HepG2 (cell line): ENCODE measurements around the gene TBC1D24. TPM values are rescaled to one million over a fixed set of nuclear protein-coding genes. Genes with fewer than 3 reads are reported as not detected.

Experiments used
- ATAC-seq: fragments of 200-7000 bp; cut with Tn5 transposase; 3 replicates; pipeline ENCODE4 v1.9.1; 2020; ENCODE audit warnings: mild to moderate bottlenecking, moderate library complexity
- BruUV-seq: library from RNA; stranded (reverse); fragments of 400-500 nt; replicated peaks from 2 replicates; lab custom pipeline; 2021; lab: Mats Ljungman, UMichigan
- CTCF ChIA-PET: fragments of 300-600 bp; formaldehyde crosslinking; extraction: SDS; loops from one replicate; lab custom pipeline; 2021; ENCODE audit warnings: low total read pairs, inconsistent platforms, low intra/inter-chr PET ratio; lab: Yijun Ruan, JAX
- POLR2A ChIA-PET: fragments of 350-600 bp; sonication (Branson Sonifier 250); formaldehyde crosslinking; loops from one replicate; lab custom pipeline; 2020; ENCODE audit warnings: antibody characterized with exemption, inconsistent platforms; lab: Yijun Ruan, JAX
- DNase-seq: peaks from one replicate; pipeline ENCODE4 v3.0.0-alpha.2; 2015; ENCODE audit warnings: low spot score
- FAIRE-seq: peaks from 3 replicates; lab custom pipeline; 2011; peaks lifted over from hg19 to GRCh38; lab: Jason Lieb, UNC
- H2AFZ ChIP-seq: one replicate; pipeline ENCODE4 v1.6.1; 2011; ENCODE audit warnings: low read length, inconsistent platforms
- H3K27ac ChIP-seq: fragments of 300-600 bp; 3 replicates; pipeline ENCODE4 v1.8.0; 2011; ENCODE audit warnings: mixed run types, mild to moderate bottlenecking, mixed read lengths, low read length, inconsistent platforms; ENCODE audit not compliant: insufficient read depth; ENCODE audit errors: extremely low read length
- H3K27me3 ChIP-seq, 2 experiments: fragments of 200-600 bp in 1 of 2; 2 replicates in 1 of 2; 3 replicates in 1 of 2; pipeline versions ENCODE4 v1.6.0 to v1.8.0; 2011; ENCODE audit warnings: low read length in 2 of 2, mild to moderate bottlenecking in 2 of 2, moderate library complexity in 2 of 2, inconsistent platforms in 1 of 2; ENCODE audit not compliant: insufficient read depth in 2 of 2, control insufficient read depth in 1 of 2
- H3K36me3 ChIP-seq, 2 experiments: fragments of 200-600 bp in 1 of 2; replicated peaks in 1 of 2; 2 replicates in 1 of 2; 3 replicates in 1 of 2; pipeline versions ENCODE4 v1.5.1 to v1.8.0; 2011; ENCODE audit warnings: low read length in 2 of 2, inconsistent platforms in 1 of 2; ENCODE audit not compliant: insufficient read depth in 2 of 2, control insufficient read depth in 1 of 2
- H3K4me1 ChIP-seq: 2 replicates; pipeline ENCODE4 v1.5.1; 2012; ENCODE audit warnings: low read length, inconsistent platforms; ENCODE audit not compliant: insufficient read depth
- H3K4me2 ChIP-seq: 2 replicates; pipeline ENCODE4 v1.6.0; 2011; ENCODE audit warnings: low read depth, low read length, inconsistent platforms
- H3K4me3 ChIP-seq, 3 experiments: fragments of 200-600 bp in 1 of 3; sonication (generic), shearing (Covaris generic) in 1 of 3; replicated peaks in 1 of 3; 2 replicates each; pipeline ENCODE4 v1.5.1; 2011 to 2016; ENCODE audit warnings: low read length in 3 of 3, inconsistent platforms in 2 of 3, low read depth in 2 of 3, mild to moderate bottlenecking in 2 of 3, control low read depth in 1 of 3, mixed read lengths in 1 of 3; ENCODE audit not compliant: insufficient read depth in 1 of 3
- H3K79me2 ChIP-seq: one replicate; pipeline ENCODE4 v1.6.1; 2011; ENCODE audit warnings: low read length, inconsistent platforms; ENCODE audit not compliant: insufficient read depth
- H3K9ac ChIP-seq: 2 replicates; pipeline ENCODE4 v1.6.0; 2011; ENCODE audit warnings: mild to moderate bottlenecking, low read depth, low read length, inconsistent platforms; ENCODE audit not compliant: insufficient read depth
- H3K9me3 ChIP-seq: 2 replicates; pipeline ENCODE4 v1.5.1; 2012; ENCODE audit warnings: mild to moderate bottlenecking, low read length
- H4K20me1 ChIP-seq: 2 replicates; pipeline ENCODE4 v1.6.0; 2011; ENCODE audit warnings: inconsistent platforms, mild to moderate bottlenecking, low read length, moderate library complexity; ENCODE audit not compliant: insufficient read depth
- HMG20B ChIP-seq: conservative IDR thresholded peaks from 2 replicates; pipeline ENCODE4 v1.6.1; 2016; ENCODE audit warnings: missing genetic modification reagents, missing compliant biosample characterization
- LCORL ChIP-seq, 2 experiments: fragments of 450-650 bp in 1 of 2; sonication (generic) in 1 of 2; formaldehyde crosslinking in 1 of 2; IDR thresholded peaks; 2 replicates each; pipeline versions ENCODE4 v1.5.0 to v1.6.1; 2017 to 2020; ENCODE audit warnings: antibody characterized with exemption in 1 of 2, missing genetic modification reagents in 1 of 2
- SALL1 ChIP-seq: sonication (generic); formaldehyde crosslinking; IDR thresholded peaks from 2 replicates; pipeline ENCODE4 v1.8.0; 2022; ENCODE audit warnings: mild to moderate bottlenecking, missing genetic modification reagents
- TCF7L2 ChIP-seq: IDR thresholded peaks from 2 replicates; pipeline ENCODE4 v1.6.1; 2011; ENCODE audit warnings: mild to moderate bottlenecking, low read depth, low read length, moderate library complexity
- ZNF230 ChIP-seq: sonication (generic); formaldehyde crosslinking; IDR thresholded peaks from 2 replicates; pipeline ENCODE4 v1.4.0; 2020; ENCODE audit warnings: mild to moderate bottlenecking, missing genetic modification reagents
- ZNF317 ChIP-seq: sonication (generic); formaldehyde crosslinking; IDR thresholded peaks from 2 replicates; pipeline ENCODE4 v1.5.0; 2020; ENCODE audit warnings: mild to moderate bottlenecking, missing genetic modification reagents
- ZNF549 ChIP-seq: sonication (generic); formaldehyde crosslinking; IDR thresholded peaks from 2 replicates; pipeline ENCODE4 v1.5.0; 2020; ENCODE audit warnings: missing genetic modification reagents
- ZSCAN29 ChIP-seq: sonication (generic); formaldehyde crosslinking; conservative IDR thresholded peaks from 2 replicates; pipeline ENCODE4 v1.4.0; 2020; ENCODE audit warnings: mild to moderate bottlenecking, missing genetic modification reagents
- WGBS: methylation state at CpG from one replicate; pipeline ENCODE4 v1.1.6; 2017; ENCODE audit warnings: low lambda C conversion rate; 5-methylcytosine and 5-hydroxymethylcytosine counted together
- in situ Hi-C: cut with HindIII; loops from 2 replicates; pipeline ENCODE4 v1.10.0; 2017; ENCODE audit warnings: low pct_unique_long_range_greater_than_20kb; ENCODE audit not compliant: extremely low pct_ligation_motif_present
- intact Hi-C: fragments of 100-400 bp; cut with micrococcal nuclease; formaldehyde crosslinking; loops from one replicate; pipeline ENCODE4 v1.10.0; 2022; ENCODE audit not compliant: unreplicated experiment
- polyA plus RNA-seq, 8 experiments: library from polyadenylated mRNA; depleted of rRNA in 3 of 8; stranded (reverse) in 7 of 8; unstranded in 1 of 8; fragments of >200 nt; fragmentation: Illumina TruSeq in 4 of 8; extraction: Trizol in 4 of 8; gene quantifications; 2 replicates each; pipeline versions ENCODE4 v1.2.1 to v1.2.3, GENCODE V29; 2011 to 2016; ENCODE audit warnings: low read depth in 4 of 8, missing spikeins in 1 of 8, mixed read lengths in 1 of 8; ENCODE audit not compliant: insufficient read depth in 1 of 8
- total RNA-seq, 5 experiments: library from RNA; depleted of rRNA; stranded (reverse); fragments of >200 nt; fragmentation: Illumina TruSeq; extraction: Trizol; gene quantifications; 2 replicates each; pipeline ENCODE4 v1.2.3, GENCODE V29; 2016; ENCODE audit warnings: low read depth in 1 of 5
- TF ChIP-seq, protein P1 (sequence below): sonication (generic); formaldehyde crosslinking; IDR thresholded peaks from 2 replicates; pipeline ENCODE4 v1.8.1; 2023; ENCODE audit warnings: mild to moderate bottlenecking, missing genetic modification reagents
- TF ChIP-seq, protein P2 (sequence below): sonication (generic); formaldehyde crosslinking; IDR thresholded peaks from 2 replicates; pipeline ENCODE4 v1.4.0; 2020; ENCODE audit warnings: mild to moderate bottlenecking, missing genetic modification reagents

The TBC1D24 gene
- total and polyA plus RNA-seq, 2 of the 13 experiments (the other 11 are each of a cell fraction or from before 2014, with no cell fraction given): 7.7 to 13.7 TPM

- TF ChIP-seq, protein P1, sequence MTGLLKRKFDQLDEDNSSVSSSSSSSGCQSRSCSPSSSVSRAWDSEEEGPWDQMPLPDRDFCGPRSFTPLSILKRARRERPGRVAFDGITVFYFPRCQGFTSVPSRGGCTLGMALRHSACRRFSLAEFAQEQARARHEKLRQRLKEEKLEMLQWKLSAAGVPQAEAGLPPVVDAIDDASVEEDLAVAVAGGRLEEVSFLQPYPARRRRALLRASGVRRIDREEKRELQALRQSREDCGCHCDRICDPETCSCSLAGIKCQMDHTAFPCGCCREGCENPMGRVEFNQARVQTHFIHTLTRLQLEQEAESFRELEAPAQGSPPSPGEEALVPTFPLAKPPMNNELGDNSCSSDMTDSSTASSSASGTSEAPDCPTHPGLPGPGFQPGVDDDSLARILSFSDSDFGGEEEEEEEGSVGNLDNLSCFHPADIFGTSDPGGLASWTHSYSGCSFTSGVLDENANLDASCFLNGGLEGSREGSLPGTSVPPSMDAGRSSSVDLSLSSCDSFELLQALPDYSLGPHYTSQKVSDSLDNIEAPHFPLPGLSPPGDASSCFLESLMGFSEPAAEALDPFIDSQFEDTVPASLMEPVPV (CRISPR knock-in tag): 0 out of 2 replicates have a peak, but pooled peaks have one; percentile 67
- TF ChIP-seq ZNF230: 0 out of 2 replicates have a peak, but pooled peaks have one; percentile 33
Measured at GRCh38 chr16:2460391-2460713, 14.6 kb upstream of the TBC1D24 start (continued).

GRCh38 chr16:2460916-2461315 is 14.0 kb upstream of the TBC1D24 start:
- peak overlapping the region; percentile 72 for H3K9ac ChIP-seq
- H3K79me2 ChIP-seq: no peaks in the 10 kb centered on the region
- H3K4me3 ChIP-seq: peak overlapping the region; percentile 59 to 75 (median 65); a peak in 5 of 6 replicates
- in situ Hi-C loops (no loop called here), intact Hi-C loops (no loop called here)
- H3K36me3 ChIP-seq: peaks cover 8 to 14% of the 10 kb centered on the region in 2 experiments; a peak in 4 of 5 replicates
- no peak overlapping the region for H2AFZ ChIP-seq
- peaks cover 24% of the 10 kb centered on the region for H3K4me1 ChIP-seq
- no peak for DNase-seq
- no peaks in the 10 kb centered on the region for H4K20me1 ChIP-seq
- ChIA-PET POLR2A (interaction anchor here (1.2 to 1.5 kb wide), 2 partner anchors 8 to 12 kb away, joined by 3 to 6 read pairs; no protein-coding TSS in a partner anchor), CTCF (no interaction called here)
- FAIRE-seq: no peak
- 93% methylated on average over 8 of the region's 13 CpGs for WGBS
- no peaks in the 10 kb centered on the region for H3K9me3 ChIP-seq
- H3K4me2 ChIP-seq: peak overlapping the region; percentile 98
- BruUV-seq: TSS peak; percentile 43
- ATAC-seq: no peak
- peak overlapping the region; percentile 78 for H3K27ac ChIP-seq
- H3K27me3 ChIP-seq: no peaks in the 10 kb centered on the region
- no peak for TF ChIP-seq LCORL (IDR thresholded peaks at IDR 0.05)
- TF ChIP-seq LCORL (CRISPR knock-in tag; IDR thresholded peaks at IDR 0.05): no peak
- TF ChIP-seq ZNF549 (CRISPR knock-in tag): no peak
- TF ChIP-seq, protein P2, sequence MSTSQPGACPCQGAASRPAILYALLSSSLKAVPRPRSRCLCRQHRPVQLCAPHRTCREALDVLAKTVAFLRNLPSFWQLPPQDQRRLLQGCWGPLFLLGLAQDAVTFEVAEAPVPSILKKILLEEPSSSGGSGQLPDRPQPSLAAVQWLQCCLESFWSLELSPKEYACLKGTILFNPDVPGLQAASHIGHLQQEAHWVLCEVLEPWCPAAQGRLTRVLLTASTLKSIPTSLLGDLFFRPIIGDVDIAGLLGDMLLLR (CRISPR knock-in tag): no peak
- no peak for TF ChIP-seq ZSCAN29 (CRISPR knock-in tag)
- TF ChIP-seq SALL1 (CRISPR knock-in tag): no peak
- TF ChIP-seq TCF7L2: no peak
- no peak for TF ChIP-seq HMG20B (CRISPR knock-in tag)
- TF ChIP-seq ZNF317 (CRISPR knock-in tag): no peak
